Ascending aorta (tissue), 2 donors: Measurements from ENCODE around the gene TRIOBP. TPM values are rescaled to one million over a fixed set of nuclear protein-coding genes. Genes with fewer than 3 reads are reported as not detected.

Source experiments
- DNase-seq, 2 donors: peaks; one replicate each; pipeline ENCODE4 v3.0.0-alpha.2; 2019; ENCODE audit warnings: low spot score in 2 of 2
- H3K27ac ChIP-seq, 2 donors: fragments of 200-600 bp; sonication (generic); one replicate each; pipeline ENCODE4 v1.5.1; 2016 to 2017; ENCODE audit warnings: mild to moderate bottlenecking in 1 of 2
- H3K27me3 ChIP-seq: fragments of 200-600 bp; sonication (generic); one replicate; pipeline ENCODE4 v1.5.1; 2017
- H3K36me3 ChIP-seq, 2 donors: fragments of 200-600 bp; sonication (generic); one replicate each; pipeline ENCODE4 v1.5.1; 2016
- H3K4me1 ChIP-seq, 2 donors: fragments of 200-600 bp; sonication (generic); one replicate each; pipeline ENCODE4 v1.5.1; 2016 to 2017; ENCODE audit warnings: mild to moderate bottlenecking in 1 of 2
- H3K4me3 ChIP-seq, 2 donors: fragments of 200-600 bp; sonication (generic); one replicate each; pipeline ENCODE4 v1.5.1; 2016 to 2017; ENCODE audit warnings: mild to moderate bottlenecking in 1 of 2
- H3K9me3 ChIP-seq, 2 donors: fragments of 200-600 bp; sonication (generic); one replicate each; pipeline ENCODE4 v1.5.1; 2016
- intact Hi-C: fragments of 100-400 bp; cut with DNase I; formaldehyde crosslinking; loops from one replicate; pipeline ENCODE4 v1.15.1; 2023
- total RNA-seq: library from RNA; depleted of rRNA; stranded (reverse); fragments of >200 nt; gene quantifications from one replicate; pipeline ENCODE4 v1.1.0, GENCODE V29; 2016
- TF ChIP-seq, protein P1 (sequence below), 3 experiments: fragments of 200-600 bp in 2 of 3; fragments of 450-650 bp in 1 of 3; sonication (generic) in 2 of 3; IDR thresholded peaks; one replicate each; pipeline ENCODE4 v1.5.1; 2016 to 2019; ENCODE audit warnings: antibody characterized with exemption in 3 of 3, mild to moderate bottlenecking in 1 of 3, moderate library complexity in 1 of 3

TRIOBP gene
- total RNA-seq, 1 donor from 2014 or later: 253 TPM

DNA sequence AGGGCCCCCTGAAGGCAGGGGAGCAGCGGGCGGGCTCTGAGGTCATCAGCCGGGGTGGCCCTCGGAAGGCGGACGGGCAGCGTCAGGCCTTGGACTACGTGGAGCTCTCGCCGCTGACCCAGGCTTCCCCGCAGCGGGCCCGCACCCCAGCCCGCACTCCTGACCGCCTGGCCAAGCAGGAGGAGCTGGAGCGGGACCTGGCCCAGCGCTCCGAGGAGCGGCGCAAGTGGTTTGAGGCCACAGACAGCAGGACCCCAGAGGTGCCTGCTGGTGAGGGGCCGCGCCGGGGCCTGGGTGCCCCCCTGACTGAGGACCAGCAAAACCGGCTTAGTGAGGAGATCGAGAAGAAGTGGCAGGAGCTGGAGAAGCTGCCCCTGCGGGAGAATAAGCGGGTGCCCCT lies 60.8 kb downstream of the TRIOBP start:
- Histone ChIP-seq H3K36me3 (peaks cover 46 to 68% of the 10 kb centered on the region in 2 donors), H3K4me3 (no peak overlapping the region)

DNA sequence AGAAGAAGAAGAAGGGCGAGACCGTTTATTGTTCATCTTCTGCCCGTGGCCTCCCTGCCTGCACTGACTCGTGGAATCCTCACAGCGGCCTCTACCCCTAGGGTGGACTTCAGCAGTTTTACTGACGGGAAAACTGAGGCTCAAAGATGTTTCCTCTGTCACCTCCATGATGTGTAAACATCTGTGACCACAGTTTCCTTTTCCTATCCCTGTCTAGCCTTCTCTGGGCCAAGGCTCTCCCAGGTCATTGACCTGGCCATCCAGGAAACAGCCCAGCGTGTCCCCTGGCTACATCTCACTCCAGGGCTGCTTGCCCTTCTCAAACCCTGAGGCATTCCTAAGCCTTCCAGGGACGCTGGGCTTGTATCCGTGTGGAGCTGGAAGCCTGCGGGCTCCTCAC lies 61.8 kb downstream of the TRIOBP start:
- peaks cover 0 to 2% of the 10 kb centered on the region in 2 donors for H3K4me1 ChIP-seq
- H3K9me3 ChIP-seq: no peaks in the 10 kb centered on the region
- DNase-seq: no peak
- H3K27me3 ChIP-seq: no peaks in the 10 kb centered on the region
- intact Hi-C loops: no loop called here
- H3K36me3 ChIP-seq: peaks cover 53 to 78% of the 10 kb centered on the region in 2 donors
- TF ChIP-seq, protein P1, sequence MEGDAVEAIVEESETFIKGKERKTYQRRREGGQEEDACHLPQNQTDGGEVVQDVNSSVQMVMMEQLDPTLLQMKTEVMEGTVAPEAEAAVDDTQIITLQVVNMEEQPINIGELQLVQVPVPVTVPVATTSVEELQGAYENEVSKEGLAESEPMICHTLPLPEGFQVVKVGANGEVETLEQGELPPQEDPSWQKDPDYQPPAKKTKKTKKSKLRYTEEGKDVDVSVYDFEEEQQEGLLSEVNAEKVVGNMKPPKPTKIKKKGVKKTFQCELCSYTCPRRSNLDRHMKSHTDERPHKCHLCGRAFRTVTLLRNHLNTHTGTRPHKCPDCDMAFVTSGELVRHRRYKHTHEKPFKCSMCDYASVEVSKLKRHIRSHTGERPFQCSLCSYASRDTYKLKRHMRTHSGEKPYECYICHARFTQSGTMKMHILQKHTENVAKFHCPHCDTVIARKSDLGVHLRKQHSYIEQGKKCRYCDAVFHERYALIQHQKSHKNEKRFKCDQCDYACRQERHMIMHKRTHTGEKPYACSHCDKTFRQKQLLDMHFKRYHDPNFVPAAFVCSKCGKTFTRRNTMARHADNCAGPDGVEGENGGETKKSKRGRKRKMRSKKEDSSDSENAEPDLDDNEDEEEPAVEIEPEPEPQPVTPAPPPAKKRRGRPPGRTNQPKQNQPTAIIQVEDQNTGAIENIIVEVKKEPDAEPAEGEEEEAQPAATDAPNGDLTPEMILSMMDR (IDR thresholded peaks at IDR 0.05): no peak
- no peak overlapping the region for H3K27ac ChIP-seq
- H3K4me3 ChIP-seq: no peak overlapping the region

More for the DNA sequence above, 60.8 kb downstream of the TRIOBP start:
- intact Hi-C loops: no loop called here
- Histone ChIP-seq H3K9me3 (no peaks in the 10 kb centered on the region), H3K27me3 (no peaks in the 10 kb centered on the region), H3K27ac (no peak overlapping the region), H3K4me1 (peaks cover 4 to 10% of the 10 kb centered on the region in 2 donors)
- DNase-seq: no peak
- TF ChIP-seq, protein P1 (IDR thresholded peaks at IDR 0.05): no peak

DNA sequence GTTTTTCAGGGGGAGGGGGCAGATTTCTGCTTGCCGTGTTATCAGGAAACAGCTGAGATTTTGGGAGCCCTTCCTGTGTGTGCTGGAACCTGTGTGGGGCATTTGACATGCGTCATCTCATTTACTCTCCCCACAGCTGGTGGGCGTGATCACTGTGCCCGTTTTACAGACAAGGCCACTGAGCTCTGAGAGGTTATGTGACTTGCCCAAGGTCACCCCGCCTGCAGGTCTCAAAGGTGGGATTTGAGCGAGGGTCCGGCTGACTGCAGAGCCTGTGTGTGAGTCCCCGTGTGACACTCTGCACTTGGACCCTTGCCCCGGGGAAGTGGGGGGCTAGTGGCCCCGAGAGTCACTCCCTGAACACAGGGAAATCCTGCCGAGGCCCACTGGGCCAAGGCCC lies 62.4 kb downstream of the TRIOBP start:
- H3K4me3 ChIP-seq: no peak overlapping the region
- TF ChIP-seq, protein P1 (IDR thresholded peaks at IDR 0.05): no peak
- no peak for DNase-seq
- no peaks in the 10 kb centered on the region for H3K27me3 ChIP-seq
- no peaks in the 10 kb centered on the region for H3K9me3 ChIP-seq
- peaks cover 53 to 81% of the 10 kb centered on the region in 2 donors for H3K36me3 ChIP-seq
- intact Hi-C loops: no loop called here
- H3K27ac ChIP-seq: no peak overlapping the region
- peaks cover 0 to under 1% of the 10 kb centered on the region in 2 donors for H3K4me1 ChIP-seq

DNA sequence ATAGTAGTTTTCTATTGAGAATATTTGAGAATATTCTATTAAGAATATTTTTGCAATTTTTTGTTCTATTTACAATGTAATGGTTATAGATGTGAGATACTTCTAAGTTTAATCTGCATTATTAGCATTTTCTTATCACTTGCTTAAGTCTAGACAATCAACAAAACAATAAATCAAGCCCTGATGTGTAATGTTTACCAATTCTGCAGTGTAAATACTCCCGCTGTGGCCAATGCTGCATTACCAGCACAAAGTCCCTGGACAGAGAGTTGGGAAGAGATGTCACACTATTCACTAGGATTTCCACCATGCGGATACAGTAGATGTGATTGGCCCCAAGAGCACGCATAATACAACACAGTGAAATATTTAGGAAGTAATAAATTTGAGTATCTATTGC lies 63.3 kb downstream of the TRIOBP start:
- TF ChIP-seq, protein P1 (IDR thresholded peaks at IDR 0.05): no peak
- Histone ChIP-seq H3K36me3 (peaks cover 46 to 75% of the 10 kb centered on the region in 2 donors), H3K4me3 (no peak overlapping the region), H3K9me3 (no peaks in the 10 kb centered on the region), H3K27me3 (no peaks in the 10 kb centered on the region), H3K27ac (no peak overlapping the region), H3K4me1 (peaks cover 0 to 5% of the 10 kb centered on the region in 2 donors)
- DNase-seq: no peak
- intact Hi-C loops: no loop called here

DNA sequence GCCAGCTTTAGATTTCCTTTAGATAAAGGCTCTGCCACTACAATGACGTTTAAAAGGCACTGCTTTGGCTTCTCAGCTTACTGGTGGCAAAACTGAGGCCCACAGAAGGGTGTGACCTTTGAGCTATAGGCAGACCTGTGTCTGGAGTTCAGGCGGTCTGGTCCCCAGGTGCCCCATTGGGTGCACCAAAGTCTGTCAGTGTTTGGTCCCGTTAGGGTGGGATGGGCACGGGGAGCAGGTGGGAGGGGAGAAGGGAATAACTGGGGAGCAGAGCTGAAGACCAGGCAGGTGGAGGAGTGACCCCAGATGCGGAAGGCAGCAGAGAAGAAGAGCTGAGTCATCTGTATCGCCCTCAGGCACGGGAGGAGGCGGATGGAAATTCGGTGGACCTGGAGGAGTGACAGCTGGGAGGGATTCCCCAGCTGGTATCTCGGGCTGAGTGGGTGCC lies 65.6 kb downstream of the TRIOBP start:
- Histone ChIP-seq H3K4me3 (no peak overlapping the region), H3K36me3 (peaks cover 39 to 70% of the 10 kb centered on the region in 2 donors), H3K27ac (no peak overlapping the region), H3K4me1 (peaks cover 0 to 5% of the 10 kb centered on the region in 2 donors), H3K27me3 (no peaks in the 10 kb centered on the region), H3K9me3 (no peaks in the 10 kb centered on the region)
- TF ChIP-seq, protein P1 (IDR thresholded peaks at IDR 0.05): no peak
- no peak for DNase-seq
- intact Hi-C loops: no loop called here

DNA sequence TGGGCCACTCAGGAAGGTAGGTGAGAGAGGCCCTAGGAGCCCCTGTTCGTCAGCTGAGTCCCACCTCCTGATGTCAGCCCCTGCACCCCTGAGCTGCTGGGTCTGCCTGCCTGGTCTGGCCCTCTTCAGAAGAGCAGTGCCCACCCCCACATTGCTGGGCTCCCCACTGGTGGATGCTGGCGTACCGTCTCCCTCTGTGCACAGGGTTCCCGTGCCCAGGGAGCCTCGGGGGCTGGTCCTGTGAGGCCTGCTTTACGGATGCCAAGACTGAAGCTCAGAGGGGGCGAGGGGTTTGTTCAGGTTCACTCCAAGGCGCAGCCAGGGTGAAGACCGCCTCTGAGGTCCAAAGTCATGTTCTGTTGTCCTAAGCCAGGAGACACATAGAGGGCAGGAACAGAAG lies 66.2 kb downstream of the TRIOBP start:
- intact Hi-C loops: no loop called here
- no peak for DNase-seq
- Histone ChIP-seq H3K27me3 (no peaks in the 10 kb centered on the region), H3K4me1 (peaks cover 0 to 5% of the 10 kb centered on the region in 2 donors), H3K36me3 (peaks cover 39 to 70% of the 10 kb centered on the region in 2 donors), H3K4me3 (no peak overlapping the region), H3K9me3 (no peaks in the 10 kb centered on the region), H3K27ac (no peak overlapping the region)
- TF ChIP-seq, protein P1 (IDR thresholded peaks at IDR 0.05): no peak
